NCI-H2081 (cell line): ENCODE results near the gene ZSWIM8.
"Not testable (repeated sequence)": the region's sequence is repeated elsewhere in the genome, so short reads cannot be mapped to it uniquely, and the experiment has no call there.

Experiments used
- DNase-seq, 2 experiments: peaks; one replicate each; lab custom pipeline; 2025; lab: John Stamatoyannopoulos, UW

Gene ZSWIM8

DNA sequence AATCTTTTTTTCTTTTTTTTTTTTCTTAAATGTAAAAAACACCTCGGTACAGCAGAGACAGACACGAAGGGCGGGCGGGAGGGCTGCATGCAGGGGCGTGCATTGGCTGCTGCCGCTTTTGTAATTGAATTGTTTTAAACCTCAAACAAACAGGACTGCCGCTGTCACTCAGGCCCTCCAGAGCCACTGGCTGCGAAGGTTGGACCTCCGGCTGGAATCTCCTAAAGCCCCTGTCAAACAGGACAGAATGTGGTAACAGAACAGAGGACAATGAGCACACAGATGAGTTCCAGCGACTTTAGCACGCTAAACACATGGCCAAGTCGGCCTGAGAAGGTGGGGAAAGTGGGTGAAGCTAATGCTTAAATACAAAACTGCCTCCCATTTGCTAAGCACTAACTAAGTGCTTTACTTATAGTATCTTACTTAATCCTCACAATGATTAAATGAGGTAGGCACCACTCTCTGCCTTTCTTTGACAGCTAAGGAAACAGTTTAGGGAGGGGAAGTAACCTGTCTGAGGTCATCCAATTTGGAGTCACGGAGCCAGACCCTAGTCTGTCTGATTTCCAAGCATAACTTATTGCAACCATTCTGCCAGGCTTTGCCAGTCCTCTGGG lies 29.0 kb downstream of the ZSWIM8 start:
- no peak for DNase-seq

DNA sequence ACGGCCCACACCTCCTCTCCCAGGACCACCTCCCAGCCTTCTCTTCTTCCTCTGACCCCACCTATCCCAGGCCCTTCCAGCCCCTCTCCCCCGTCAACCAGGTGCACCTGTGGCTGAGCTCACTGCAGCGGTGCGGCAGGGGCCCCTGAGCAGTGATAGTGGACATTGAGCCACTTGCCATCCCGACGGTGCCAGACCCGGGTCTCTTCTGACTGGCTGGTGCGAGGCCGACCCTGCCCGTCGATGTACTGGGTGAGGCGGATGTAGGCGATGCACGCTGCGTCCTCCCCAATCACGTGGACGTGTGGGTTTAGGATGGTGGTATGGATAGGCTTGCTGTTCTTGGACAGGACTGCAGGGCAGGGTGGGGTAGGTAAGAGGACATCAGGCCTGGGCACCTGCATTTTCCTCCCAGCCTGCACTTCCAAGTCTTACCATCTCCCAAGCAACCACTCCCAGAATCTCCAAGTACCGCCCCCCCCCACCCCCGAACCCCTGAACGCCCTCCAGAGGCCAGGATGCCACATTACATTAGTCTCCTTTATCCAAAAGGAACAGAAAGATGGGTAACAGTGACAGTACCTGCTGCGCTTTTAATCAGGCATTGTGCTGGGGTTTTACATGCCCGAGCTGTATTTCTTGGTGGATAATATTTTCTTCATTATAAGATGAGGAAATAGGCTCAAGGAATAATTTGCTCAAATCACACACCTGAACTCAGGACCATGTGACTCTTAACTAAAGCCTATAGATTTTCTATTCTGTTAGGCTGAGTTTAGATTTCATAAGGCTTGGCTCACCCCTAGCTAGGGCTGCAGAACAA lies 29.7 kb downstream of the ZSWIM8 start:
- DNase-seq, result no peak

DNA sequence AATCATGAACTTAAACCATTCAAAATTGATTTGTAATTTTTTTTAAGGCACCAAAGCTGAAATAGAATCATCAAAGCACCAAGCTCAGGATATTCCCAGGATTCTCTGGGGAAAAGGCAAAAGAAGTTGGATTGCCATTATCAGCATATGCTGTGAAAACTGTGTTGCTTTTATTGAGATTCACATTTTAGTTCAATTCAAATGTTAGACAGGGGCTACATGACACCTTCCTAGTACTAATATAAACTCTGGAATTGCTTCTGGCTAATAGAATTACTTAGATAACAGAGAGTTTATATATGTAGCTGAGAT lies 30.3 kb downstream of the ZSWIM8 start:
- no peak for DNase-seq

- DNase-seq, result no peak
Measured at GRCh38 chr10:73816917-73817729, 31.7 kb downstream of the ZSWIM8 start.

- no peak for DNase-seq
Measured at GRCh38 chr10:73817826-73818225, 32.4 kb downstream of the ZSWIM8 start.

GRCh38 chr10:73818402-73818801 lies 33.0 kb downstream of the ZSWIM8 start:
- DNase-seq, result no peak

GRCh38 chr10:73819081-73819480 lies 33.7 kb downstream of the ZSWIM8 start:
- DNase-seq, result no peak

GRCh38 chr10:73819513-73820093 lies 34.2 kb downstream of the ZSWIM8 start:
- DNase-seq, result no peak

DNA sequence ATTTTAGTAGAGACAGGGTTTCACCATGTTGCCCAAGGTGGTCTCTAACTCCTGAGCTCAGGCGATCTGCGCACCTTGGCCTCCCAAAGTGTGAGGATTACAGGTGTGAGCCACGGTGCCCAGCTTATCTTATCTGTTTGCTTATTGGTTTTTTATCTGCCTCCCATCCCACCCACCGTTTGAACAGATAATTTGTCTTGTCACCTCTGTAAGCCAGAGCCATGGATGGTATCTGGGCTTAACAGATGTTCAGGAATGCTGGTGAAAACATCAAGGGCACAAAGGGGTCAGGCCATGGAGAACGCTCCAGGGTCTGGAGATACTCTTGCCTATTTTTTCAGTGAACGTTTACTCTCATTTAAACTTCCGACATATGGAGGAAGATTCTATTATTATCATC lies 38.0 kb downstream of the ZSWIM8 start:
- no peak for DNase-seq

DNA sequence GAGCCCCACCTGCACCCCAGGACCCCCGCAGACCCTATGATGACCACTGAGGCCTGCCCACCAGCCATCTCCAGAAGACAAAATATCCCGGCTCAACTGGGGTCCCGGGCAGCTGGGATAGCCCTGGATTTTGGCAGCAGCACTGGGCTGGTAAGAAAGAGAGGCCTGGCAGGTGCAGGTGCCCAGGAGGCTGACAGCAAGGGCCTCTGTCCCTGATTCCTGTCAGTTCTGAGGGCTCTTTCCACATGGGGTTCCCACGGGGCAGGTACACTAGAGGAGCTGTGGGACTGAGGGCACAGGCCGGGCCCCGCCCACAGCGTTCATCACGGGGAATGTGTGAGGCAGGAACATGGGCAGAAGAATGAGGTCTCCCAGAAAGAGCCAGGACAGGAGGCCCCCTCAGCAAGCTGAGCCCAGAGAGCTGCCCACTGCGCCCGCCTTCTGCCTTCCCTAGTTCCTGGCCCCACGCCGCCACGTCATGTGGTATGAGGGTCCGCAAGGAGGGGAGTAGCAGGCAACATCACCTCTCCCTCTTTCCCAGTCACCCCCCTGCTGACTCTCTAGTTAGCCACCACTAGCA lies 38.8 kb downstream of the ZSWIM8 start:
- DNase-seq, result no peak

- DNase-seq, result no peak
Measured at GRCh38 chr10:73827346-73828089, 42.1 kb downstream of the ZSWIM8 start.

DNA sequence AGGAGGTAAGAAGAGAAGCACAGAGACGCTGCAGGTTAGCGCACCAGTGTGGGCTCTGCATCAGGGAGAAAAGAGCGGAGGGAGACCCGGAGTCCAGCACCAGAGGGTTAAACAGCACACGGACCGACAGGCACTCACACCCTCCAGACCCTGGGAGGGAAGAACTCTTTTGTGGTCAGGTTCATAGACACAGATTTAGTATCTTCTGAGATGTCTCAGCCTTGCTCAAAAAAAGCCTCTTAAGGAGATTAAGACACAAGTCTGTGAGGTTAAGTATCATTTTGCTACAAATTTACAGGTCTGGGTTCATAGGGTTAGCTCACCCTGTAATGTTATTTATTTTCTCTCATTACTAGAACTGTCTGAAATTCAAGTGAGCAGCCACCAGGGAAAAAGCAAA lies 42.8 kb downstream of the ZSWIM8 start:
- DNase-seq, result no peak

DNA sequence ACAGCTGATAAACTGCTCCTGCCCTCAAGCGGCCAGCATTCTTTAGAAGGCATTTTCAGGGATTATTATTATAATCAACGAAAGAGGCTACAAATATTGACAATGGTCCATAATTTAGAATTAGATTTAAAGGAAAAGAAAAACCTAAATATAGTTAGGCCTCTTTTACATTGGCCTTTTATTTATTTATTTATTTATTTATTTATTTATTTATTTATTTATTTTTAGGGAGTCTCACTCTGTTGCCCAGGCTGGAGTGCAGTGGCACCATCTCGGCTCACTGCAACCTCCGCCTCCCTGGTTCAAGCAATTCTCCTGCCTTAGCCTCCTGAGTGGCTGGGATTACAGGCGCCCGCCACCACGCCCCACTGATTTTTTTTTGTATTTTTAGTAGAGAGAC lies 43.7 kb downstream of the ZSWIM8 start:
- DNase-seq, result not testable (repeated sequence)

DNA sequence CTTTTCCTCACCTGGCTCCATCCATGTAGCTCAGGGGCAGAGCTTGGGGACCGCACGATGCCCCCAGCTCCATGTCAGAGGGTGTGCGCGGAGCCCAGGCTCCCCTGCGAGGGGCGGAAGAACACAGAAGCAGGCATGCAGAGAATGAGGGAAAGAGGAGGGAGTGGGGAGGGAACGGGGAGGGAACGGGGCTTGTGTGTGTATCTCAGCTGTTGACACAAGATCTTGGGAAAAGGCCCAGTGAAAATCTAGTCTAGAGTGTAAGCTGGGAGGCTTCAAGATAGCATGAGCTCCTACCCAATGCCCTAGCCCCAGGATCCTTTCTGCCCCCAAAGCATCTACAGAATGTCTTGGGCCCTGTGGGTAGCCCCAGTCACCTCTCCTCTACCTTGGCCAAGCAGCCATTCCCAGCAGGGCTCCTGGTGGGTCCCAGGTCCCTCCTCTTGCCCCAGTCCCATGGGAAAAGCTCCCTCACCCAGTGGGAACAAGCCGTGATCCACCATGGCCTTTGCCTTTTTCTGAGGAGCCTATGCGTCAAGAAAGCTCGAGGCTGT lies 51.1 kb downstream of the ZSWIM8 start:
- no peak for DNase-seq

- DNase-seq, result no peak
Measured at GRCh38 chr10:73837072-73837471, 51.7 kb downstream of the ZSWIM8 start.

- DNase-seq, result no peak
Measured at GRCh38 chr10:73838008-73838567, 52.7 kb downstream of the ZSWIM8 start.

- DNase-seq, result no peak
Measured at GRCh38 chr10:73838827-73839226, 53.4 kb downstream of the ZSWIM8 start.

- no peak for DNase-seq
Measured at GRCh38 chr10:73839276-73839966, 54.0 kb downstream of the ZSWIM8 start.

GRCh38 chr10:73840056-73840402 lies 54.6 kb downstream of the ZSWIM8 start:
- no peak for DNase-seq

- DNase-seq, result no peak
Measured at GRCh38 chr10:73840403-73841060, 55.1 kb downstream of the ZSWIM8 start.
